ENCODE data around the gene CHMP4B.

DNA sequence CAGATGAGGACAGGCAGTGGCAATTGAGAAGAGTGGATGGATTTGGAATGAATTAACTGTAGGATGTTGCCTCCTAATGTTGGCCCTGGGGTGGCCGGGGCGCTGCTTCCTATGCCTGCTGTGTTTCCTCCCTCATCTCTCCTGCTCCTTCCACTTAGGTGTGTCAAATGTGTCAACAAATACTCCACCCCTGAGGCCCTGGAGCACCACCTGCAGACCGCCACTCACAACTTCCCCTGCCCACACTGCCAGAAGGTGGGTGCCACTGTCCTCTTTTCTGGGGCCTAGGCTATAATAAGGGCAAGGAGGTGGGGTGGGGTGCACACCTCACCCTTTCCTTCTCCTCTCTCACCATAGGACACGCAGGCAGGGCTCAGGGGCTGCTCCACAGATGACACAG, 30.0 kb upstream of the CHMP4B start:
- TF ChIP-seq ARNTL (CRISPR knock-in tag; IDR thresholded peaks at IDR 0.05; ENCODE audit: borderline replicate concordance, low read depth): no peak
- TF ChIP-seq RARB (CRISPR knock-in tag; IDR thresholded peaks at IDR 0.05): no peak
- no peak for TF ChIP-seq BACH2 (CRISPR knock-in tag; IDR thresholded peaks at IDR 0.05; ENCODE audit: borderline replicate concordance)
- no peak for TF ChIP-seq ZNF8 (CRISPR knock-in tag; IDR thresholded peaks at IDR 0.05)
- TF ChIP-seq SNAI2 (CRISPR knock-in tag; IDR thresholded peaks at IDR 0.05): no peak
- no peak for TF ChIP-seq ISL1 (CRISPR knock-in tag; IDR thresholded peaks at IDR 0.05)
- TF ChIP-seq PATZ1 (CRISPR knock-in tag; IDR thresholded peaks at IDR 0.05; ENCODE audit: borderline replicate concordance): no peak
- TF ChIP-seq ZFP3 (CRISPR knock-in tag; IDR thresholded peaks at IDR 0.05): no peak
- no peak for TF ChIP-seq OSR1 (CRISPR knock-in tag; IDR thresholded peaks at IDR 0.05)
- no peak for TF ChIP-seq ZNF565 (CRISPR knock-in tag; conservative IDR thresholded peaks at IDR 0.05; ENCODE audit: low read depth)
